HFF-Myc (cell line): Measurements from ENCODE around the gene PARP16.

Source experiments
- DNase-seq: peaks from one replicate; pipeline ENCODE4 v3.0.0-alpha.2; 2011; ENCODE audit warnings: low read depth; ENCODE audit errors: extremely low read depth
- H3K4me3 ChIP-seq: replicated peaks from 2 replicates; pipeline ENCODE4 v1.5.1; 2011; ENCODE audit warnings: low read depth, mild to moderate bottlenecking, control low read depth, low read length
- TF ChIP-seq, protein P1 (sequence below): IDR thresholded peaks from 2 replicates; pipeline ENCODE4 v1.5.1; 2012; ENCODE audit warnings: mild to moderate bottlenecking, low read depth, low read length, control low read depth; ENCODE audit errors: missing control alignments

Gene PARP16

DNA sequence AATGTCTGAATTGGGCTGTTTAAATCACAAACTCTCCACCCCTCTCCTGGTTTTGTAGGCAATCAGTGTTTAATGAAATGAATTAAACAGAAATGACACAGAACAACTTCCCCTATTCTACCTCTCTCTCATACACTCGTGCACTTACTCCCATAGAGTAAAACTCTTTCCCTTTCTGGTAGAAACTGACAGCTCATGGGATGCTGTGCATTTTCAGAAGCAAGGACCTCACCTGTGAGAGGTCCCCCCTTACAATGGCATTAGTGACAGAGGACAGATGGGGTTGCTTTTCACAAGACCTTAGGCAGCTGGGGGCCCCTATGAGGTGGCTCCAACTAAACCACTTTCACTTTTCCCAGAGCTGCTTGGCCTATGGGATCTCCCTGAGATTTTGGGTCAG lies 31.9 kb downstream of the PARP16 start:
- TF ChIP-seq, protein P1, sequence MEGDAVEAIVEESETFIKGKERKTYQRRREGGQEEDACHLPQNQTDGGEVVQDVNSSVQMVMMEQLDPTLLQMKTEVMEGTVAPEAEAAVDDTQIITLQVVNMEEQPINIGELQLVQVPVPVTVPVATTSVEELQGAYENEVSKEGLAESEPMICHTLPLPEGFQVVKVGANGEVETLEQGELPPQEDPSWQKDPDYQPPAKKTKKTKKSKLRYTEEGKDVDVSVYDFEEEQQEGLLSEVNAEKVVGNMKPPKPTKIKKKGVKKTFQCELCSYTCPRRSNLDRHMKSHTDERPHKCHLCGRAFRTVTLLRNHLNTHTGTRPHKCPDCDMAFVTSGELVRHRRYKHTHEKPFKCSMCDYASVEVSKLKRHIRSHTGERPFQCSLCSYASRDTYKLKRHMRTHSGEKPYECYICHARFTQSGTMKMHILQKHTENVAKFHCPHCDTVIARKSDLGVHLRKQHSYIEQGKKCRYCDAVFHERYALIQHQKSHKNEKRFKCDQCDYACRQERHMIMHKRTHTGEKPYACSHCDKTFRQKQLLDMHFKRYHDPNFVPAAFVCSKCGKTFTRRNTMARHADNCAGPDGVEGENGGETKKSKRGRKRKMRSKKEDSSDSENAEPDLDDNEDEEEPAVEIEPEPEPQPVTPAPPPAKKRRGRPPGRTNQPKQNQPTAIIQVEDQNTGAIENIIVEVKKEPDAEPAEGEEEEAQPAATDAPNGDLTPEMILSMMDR, result no peak
- DNase-seq, result no peak
- H3K4me3 ChIP-seq, result no peak overlapping the region

DNA sequence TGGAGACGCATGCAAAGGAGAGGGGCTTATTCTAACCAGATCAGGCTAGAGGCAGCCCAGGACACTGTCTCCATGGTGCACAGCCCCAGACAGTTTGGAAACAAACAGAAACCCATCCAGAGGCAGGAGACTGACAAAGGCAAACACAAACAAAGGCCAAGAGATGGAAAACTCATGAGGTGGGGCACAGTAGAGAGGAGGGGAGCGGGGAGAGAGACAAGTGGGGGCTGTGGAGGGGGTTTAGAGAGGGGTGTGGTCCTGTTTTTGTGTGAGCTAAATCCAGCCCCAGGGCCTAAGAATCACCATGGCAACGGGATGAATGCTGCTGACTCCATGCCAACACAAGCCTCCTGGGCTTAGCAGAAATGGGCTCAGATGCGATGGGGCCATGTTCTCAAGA lies 32.3 kb downstream of the PARP16 start:
- DNase-seq, result no peak
- H3K4me3 ChIP-seq, result no peak overlapping the region
- TF ChIP-seq, protein P1, result no peak

DNA sequence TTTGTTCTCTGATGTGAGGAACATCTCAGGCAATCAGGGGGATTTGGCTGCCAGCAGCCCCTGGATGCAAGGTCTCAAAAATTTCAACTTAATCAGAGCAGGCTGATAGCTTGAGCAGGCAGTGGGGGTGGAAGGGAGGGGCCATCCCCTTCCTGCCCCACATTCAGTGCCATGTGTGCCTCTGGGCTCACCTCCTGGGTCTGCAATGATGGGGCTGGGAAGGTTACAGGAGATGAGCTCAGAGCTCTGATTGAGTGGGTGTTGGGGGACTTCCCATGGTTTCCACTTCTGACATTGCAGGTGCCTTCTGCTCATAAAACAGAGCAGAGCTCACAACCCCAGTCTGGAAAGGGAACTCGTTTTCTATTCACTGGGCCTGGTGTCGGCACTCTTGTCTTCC lies 37.0 kb downstream of the PARP16 start:
- DNase-seq, result no peak
- TF ChIP-seq, protein P1, result no peak
- no peak overlapping the region for H3K4me3 ChIP-seq

DNA sequence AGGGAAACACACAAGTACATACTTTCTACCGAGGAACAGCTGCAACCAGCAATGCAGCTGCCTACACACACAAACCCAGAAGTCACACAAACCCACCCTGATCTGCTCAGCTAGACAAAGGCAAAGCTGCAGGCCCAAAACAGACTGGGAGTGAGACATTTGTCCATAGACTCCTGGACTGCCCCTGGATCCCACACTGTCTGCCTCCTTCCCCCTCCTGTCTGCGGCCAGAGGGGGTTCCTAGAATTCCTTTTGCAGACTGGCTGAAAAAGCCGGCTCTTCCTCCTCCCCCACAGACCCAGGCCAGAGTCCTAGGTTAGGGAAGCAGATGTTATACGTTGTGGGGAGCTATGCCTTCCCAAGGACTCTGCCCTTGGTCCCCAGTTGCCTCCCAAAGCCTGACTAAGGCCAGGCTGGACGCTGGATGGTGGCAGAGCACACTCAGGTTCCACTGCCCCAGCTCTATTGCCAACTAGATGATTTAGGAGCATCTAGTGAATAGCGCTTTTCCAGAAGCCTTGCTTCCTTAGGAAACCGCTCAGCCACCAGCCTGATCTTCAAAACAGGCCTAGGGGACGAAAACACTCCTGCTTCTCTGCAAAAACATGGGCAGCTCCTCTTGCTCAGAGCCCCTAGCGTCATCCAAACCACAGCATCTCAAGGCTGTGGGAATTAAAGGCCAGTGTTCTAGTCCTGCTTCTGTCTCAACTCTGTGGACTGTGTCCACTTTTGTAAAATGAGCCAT lies 38.0 kb downstream of the PARP16 start:
- no peak overlapping the region for H3K4me3 ChIP-seq
- TF ChIP-seq, protein P1, result no peak
- DNase-seq, result no peak

DNA sequence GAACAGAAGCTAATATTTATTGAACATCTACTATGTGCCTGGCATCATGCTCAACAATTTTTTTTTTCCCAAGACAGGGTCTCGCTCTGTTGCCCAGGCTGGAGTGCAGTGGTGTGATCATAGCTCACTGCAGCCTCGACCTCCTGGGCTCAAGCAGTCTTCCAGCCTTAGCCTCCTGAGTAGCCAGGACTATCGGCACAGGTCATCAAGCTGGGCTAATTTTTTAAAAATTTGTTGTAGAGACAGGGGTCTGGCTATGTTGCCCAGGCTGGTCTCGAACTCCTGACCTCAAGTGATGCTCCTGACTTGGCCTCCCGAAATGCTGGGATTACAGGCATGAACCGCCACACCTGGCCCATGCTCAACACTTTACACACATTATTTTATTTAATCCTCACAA lies 39.7 kb downstream of the PARP16 start:
- DNase-seq, result no peak
- no peak overlapping the region for H3K4me3 ChIP-seq
- TF ChIP-seq, protein P1, result no peak

DNA sequence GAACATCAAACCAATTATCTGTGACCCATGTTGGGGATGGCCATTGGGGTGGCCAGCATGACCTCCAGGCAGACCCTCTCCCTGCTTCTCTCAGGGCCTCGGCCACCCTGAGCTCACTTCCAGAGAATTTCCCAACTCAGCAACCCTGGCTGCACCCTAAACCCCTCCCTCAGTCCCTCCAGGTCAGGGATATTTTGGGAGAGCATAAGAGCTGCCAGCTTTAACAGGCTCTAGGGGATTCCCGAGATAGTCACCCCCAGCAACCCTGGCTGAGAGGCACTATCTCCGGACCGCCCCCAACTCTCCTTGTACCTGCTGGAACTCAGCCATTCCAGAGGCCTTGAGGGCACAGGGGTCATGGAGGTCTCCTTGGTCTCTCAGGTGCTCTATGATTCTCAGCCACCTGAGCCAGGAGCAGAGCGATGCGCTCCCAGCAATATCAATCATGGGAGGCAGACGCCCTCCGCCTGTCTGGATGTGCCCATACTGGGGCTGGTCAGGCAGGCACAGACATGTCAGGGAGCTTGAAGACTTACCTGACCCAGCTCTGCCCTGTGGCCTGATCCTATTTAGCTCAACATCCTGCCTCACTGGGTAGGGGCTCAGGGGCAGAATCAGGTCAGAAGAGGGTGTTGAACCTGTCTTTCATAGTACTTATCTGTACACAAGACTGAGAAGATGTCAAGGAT lies 40.5 kb downstream of the PARP16 start:
- no peak overlapping the region for H3K4me3 ChIP-seq
- TF ChIP-seq, protein P1, result no peak
- DNase-seq, result no peak
